ENCODE measurements around the gene EXTL1.
A peak's percentile ranks its signal among the peaks of the same experiment; 100 is the strongest.

Gene EXTL1

GRCh38 chr1:26025060-26025459 is 3.5 kb downstream of the EXTL1 start:
- DNase-seq = no peak

- no peak for DNase-seq
Measured at GRCh38 chr1:26025517-26025916, 3.9 kb downstream of the EXTL1 start.

- DNase-seq = no peak
Measured at GRCh38 chr1:26027716-26028489, 6.3 kb downstream of the EXTL1 start.

- no peak for DNase-seq
Measured at GRCh38 chr1:26028490-26028980, 7.0 kb downstream of the EXTL1 start.

GRCh38 chr1:26029054-26029863 is 7.7 kb downstream of the EXTL1 start:
- no peak for DNase-seq

- no peak for DNase-seq
Measured at GRCh38 chr1:26029864-26030481, 8.4 kb downstream of the EXTL1 start.

- DNase-seq = no peak
Measured at GRCh38 chr1:26031196-26031595, 9.6 kb downstream of the EXTL1 start.

- DNase-seq = peak; percentile 64
Measured at GRCh38 chr1:26031611-26032220, 10.1 kb downstream of the EXTL1 start.

GRCh38 chr1:26032656-26033357 is 11.2 kb downstream of the EXTL1 start:
- DNase-seq = no peak

- no peak for DNase-seq
Measured at GRCh38 chr1:26034504-26035202, 13.1 kb downstream of the EXTL1 start.

GRCh38 chr1:26035203-26035958 is 13.8 kb downstream of the EXTL1 start:
- peak; percentile 90 for DNase-seq

- DNase-seq = peak; percentile 68
Measured at GRCh38 chr1:26035959-26036755, 14.6 kb downstream of the EXTL1 start.

GRCh38 chr1:26036756-26037281 is 15.2 kb downstream of the EXTL1 start:
- DNase-seq = no peak

- DNase-seq = no peak
Measured at GRCh38 chr1:26037904-26038303, 16.3 kb downstream of the EXTL1 start.

- no peak for DNase-seq
Measured at GRCh38 chr1:26038477-26038876, 16.9 kb downstream of the EXTL1 start.

GRCh38 chr1:26038904-26039303 is 17.3 kb downstream of the EXTL1 start:
- no peak for DNase-seq

GRCh38 chr1:26041401-26041800 is 19.8 kb downstream of the EXTL1 start:
- no peak for DNase-seq

- no peak for DNase-seq
Measured at GRCh38 chr1:26041978-26042377, 20.4 kb downstream of the EXTL1 start.

- DNase-seq = no peak
Measured at GRCh38 chr1:26043765-26044164, 22.2 kb downstream of the EXTL1 start.

GRCh38 chr1:26044414-26044813 is 22.8 kb downstream of the EXTL1 start:
- DNase-seq = no peak

Data from fibroblast of skin of back (primary cell).